Stimulated activated CD4-positive, alpha-beta T cell treated with anti-CD3 and anti-CD28 coated beads, Interleukin-1b, Interleukin-23, amount 100 ng/mL, for 4 hours (primary cell): ENCODE data around the gene NRXN3.

Experiments used
- DNase-seq, 2 donors: peaks; one replicate each; pipeline ENCODE4 v3.0.0-alpha.2; 2020; ENCODE audit warnings: low read depth in 2 of 2

NRXN3 gene

DNA sequence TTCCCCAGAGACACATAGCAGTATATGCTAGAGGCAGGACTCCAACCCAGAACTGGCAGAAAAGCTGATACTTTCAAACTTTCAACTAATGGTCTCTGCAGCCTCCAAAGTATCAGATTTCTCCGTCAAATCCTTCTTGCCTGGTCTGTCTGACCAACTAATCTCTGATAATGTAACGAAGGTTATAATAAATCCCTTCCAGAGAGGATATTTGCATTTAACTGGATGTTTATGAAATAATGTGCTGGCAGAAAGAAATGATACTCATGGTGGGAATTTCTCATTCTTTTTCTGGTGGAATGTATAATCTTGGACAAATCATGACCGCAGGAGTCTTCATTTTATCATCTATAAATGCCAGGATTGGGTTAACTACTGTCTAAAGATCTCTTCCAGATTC, 1180.8 kb downstream of the NRXN3 start:
- DNase-seq = no peak

DNA sequence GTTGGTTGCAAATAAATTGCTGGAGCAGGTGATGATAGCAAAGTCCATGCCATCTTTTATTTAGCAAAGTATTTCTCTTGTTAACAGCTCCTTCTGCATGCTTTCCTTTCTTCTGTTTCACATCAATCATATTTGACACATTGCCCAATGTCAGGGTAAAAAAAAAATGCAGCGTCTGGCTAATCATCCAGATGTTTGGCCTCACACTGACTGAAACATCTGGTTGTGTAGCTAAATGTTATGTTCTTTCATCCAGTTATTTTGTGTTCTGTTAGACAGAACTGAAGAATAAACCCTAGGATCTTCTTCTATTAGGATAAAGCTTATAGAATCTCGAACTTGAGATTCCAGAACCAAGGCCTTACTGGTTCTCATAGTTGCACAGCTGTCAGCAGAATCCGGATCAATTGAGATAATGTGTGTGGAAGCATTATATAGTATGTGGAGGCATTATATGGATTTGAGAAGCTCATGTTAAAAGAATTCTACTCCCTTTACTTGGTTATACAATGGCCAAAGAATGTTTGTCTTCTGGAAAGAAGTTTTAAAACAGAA, 1182.0 kb downstream of the NRXN3 start:
- no peak for DNase-seq

DNA sequence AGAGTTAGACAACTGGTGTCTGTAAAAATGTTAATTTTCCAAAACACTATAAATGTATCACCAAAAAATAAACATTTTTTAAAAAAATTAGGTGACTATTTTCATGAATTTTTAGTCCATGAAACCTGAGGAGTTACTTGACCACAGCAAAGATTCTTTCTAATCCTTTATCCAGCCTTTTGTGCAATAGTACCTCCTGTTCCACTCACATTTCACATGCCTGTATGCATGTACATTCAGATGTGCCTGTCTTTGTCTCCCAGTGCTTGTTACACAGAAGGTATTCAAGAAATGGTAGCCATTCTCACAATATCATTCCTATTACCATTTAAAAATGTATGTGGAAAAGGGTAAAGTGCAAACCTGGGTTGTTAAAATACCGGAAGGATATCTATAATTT, 1184.2 kb downstream of the NRXN3 start:
- no peak for DNase-seq

DNA sequence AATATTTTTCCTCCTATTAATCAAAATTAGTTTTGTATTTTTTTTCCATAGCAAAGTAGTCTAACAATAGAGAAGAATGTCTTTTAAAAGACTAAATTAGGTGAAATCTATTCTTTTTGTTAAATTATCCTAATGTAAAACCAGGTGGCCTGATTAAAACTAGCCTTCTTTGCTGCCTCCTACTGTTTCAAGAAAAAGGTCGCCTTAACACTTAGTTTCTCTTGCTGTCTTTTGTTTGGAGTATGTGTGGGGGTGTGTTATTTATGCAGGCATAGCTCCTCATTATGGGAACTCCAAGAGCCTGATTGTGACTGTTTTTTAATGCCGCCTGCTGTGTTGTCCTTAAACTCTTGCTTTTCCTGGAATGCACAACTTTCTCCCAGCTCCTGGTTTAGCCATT, 1185.9 kb downstream of the NRXN3 start:
- no peak for DNase-seq

DNA sequence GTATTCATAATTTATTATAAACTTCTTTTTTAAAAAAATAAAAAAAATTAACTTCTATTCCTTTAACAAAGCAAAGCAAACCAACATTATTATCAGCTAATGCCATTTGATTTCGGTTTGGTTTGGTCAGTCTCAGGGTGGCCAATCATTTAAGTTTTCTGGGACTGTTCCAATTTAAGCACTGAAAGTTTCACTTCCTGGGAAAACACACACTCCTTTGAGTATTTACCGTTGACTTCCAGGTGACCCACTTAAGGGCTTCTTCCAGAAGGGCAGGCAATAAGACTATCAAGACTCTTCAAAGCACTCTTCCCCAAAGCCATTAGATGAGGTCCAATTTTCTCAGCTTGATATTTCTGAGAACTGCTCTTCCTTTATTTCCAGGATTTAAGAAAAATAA, 1187.1 kb downstream of the NRXN3 start:
- DNase-seq = no peak

DNA sequence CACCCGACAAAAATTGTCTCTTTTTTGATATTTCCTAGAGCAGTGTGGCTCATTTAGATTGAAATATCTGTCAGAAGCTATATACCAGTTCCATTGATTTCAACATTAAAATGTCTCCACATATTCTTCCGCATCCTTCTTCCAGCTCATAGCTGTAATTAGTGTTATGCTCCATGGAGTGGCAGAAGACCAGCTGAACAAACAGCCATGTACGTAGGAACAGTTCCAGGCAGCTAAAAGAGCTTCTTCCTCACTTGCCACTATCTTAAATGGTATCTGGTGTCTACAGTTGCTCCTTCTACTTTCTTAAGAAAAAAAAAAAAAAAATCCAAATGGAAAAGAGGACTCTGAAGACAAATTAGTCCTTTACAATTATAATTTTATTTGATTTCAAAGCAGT, 1193.1 kb downstream of the NRXN3 start:
- DNase-seq = no peak

DNA sequence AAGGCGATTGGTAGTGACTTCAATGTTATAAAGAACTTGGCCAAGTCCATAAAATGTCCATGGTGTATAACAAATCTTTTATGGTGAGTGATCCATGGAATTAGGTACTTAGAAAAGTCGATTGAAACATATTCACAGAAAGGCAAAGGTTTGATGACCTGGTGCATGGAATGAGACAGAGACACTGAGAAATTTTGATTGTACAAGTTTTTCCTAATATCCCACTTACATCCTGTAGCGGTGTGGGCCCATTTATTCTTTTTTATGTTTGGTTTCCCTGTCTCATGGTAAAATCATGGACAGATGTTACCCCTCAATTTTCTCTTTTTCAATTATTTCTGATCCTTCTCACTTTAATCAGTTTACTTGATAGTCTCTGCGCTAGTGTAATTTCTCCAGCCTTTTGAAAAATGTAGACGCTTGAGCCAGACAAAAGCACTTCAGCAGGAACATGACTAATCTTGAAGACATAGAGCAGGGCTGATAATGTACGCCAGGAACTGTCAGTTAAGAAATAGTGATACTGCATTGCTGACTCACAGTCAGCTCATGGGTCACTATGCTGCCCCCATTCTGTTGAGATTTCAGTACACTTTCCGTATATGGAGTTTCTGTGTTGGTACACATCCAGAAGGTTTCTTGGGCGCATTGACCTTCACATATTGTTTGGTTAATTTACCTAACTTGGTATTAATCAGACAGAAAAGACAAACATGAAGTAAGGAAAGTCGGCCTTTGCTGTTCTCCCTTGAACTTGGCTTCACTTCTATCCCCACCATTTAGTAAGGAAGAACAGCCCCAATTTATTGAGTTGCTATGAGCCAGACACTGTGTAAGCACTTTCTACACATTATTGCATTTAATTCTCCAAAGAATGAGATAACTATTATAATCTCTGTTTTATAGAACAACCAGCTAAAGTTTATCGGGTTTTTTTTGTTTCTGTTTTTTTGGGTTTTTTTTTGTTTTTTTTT, 1199.5 kb downstream of the NRXN3 start:
- no peak for DNase-seq

DNA sequence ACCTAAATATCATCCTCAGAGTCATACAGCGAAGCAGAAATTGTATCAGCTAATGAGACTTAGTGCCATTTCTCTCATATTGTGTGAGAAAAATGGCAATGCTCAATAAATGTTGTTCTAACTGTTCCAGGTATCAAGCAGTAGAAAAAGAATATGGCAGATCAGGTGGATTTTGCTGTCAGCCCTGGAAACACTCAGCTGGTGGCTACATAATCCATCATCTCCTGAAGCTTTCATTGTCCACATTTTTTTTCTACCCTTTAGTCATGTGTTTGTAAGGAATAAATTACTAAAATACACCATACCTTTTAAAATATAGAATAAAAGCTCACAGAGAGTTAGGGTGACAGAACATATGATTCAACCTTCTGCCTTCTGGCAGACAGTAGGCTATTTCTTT, 1200.8 kb downstream of the NRXN3 start:
- DNase-seq = no peak

DNA sequence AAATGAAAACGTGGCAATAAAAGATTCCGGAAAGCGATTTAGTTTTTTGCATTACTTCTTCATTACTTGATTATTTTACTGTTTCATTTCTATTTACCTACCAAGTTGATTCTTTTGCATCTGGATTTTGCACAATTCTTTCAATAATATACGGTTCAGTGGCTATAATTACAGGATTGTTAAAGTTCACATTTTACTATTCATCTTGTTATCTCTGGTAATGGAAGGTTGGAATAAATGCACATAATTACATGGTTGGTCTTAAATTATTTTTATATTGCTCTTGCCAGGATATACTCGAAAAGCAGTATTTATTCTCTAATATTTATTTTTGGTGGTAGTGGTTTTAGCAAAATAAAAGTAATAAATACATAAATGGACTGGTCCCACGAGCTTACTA, 1203.3 kb downstream of the NRXN3 start:
- DNase-seq = no peak

DNA sequence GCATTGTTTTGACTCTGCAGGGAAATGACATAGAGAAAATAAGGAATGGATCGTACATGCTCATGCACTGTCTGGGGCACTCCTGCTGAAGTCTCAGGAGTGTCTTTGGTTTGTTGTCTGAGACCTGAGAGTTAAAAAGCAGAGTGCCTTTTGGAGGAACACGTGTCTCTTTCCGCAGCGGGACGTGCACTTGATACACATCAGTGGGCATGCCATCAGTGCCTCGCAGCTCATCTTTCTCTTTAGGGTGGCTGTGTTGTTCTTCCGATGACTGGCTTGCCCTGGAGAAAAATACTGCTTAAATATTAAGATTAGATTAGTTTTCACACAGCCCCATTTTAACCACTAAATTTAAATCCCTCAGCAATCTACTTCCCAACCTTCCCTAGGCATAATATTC, 1205.2 kb downstream of the NRXN3 start:
- no peak for DNase-seq

DNA sequence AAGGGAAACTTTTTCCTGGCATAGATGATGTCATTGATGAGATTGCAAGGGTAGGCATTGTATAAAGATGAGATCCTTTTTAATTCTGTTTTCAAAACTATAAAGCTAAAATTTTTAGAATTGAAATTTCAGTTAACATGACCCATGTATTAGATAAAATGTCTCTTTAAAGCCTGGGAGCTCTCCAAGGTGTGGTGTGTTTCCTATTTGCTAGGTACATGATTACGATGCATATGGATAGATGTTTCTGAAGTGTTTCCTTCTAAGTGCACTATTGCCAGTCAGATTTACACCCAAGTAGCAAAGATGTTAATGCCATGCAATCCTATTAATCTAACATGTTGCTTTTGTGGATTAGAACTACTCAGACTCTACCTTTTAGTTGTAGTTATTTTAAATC, 1206.4 kb downstream of the NRXN3 start:
- no peak for DNase-seq

DNA sequence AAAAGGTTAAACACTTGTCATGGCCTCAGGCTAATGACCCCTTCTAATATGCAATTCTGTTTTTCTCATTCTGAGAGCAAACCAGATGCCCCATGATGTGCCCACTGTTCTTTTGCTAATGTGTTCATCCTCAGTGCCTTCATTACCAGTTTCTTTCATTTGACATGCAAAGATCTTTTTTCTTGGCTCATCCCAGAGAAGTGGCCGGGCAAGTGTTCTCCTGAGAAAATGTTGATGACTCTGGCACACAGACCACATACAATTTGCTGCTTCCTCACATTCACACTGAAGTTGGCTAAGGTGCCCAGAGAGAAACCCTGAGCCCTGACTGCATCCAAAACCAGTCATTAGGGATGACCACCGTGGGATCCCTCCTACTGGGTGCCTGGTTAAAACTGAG, 1207.8 kb downstream of the NRXN3 start:
- no peak for DNase-seq

DNA sequence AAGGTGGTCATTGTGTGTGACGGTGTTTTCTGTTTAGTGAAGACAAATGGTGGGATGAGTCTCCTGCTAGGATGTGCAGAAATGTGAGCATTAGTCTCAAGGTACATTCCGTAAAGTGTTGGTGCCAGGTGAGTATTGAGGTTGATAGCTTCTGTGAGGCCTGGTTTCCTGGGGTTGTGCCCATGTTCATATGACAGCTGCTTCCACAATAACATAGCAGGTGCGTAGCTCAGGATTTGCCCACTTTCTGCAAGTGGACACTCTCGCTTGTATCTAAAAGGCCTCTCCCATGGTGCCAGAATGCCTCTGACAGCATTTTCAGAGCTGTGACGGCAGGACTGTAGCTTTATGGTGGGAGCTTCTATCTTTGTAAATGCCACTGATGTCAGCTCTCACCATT, 1209.1 kb downstream of the NRXN3 start:
- no peak for DNase-seq

DNA sequence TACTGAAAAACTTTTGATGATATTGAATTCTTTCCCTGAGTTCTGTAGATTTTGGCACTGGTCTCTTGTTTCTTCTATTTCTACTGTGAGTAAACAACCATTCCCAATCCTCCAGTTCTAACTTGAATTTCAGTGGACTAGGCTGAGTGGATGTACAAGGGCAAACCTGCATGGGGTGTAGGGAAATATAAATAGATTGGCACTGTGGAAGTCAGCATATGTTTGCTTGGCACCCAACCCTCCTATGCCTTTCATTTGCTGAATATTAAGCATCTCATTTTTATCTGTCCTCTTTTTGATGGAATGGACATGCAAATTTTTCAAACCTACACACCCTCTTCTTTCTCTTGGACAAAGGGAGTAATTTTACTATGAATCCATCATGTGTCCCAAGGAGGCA, 1212.9 kb downstream of the NRXN3 start:
- DNase-seq = no peak

DNA sequence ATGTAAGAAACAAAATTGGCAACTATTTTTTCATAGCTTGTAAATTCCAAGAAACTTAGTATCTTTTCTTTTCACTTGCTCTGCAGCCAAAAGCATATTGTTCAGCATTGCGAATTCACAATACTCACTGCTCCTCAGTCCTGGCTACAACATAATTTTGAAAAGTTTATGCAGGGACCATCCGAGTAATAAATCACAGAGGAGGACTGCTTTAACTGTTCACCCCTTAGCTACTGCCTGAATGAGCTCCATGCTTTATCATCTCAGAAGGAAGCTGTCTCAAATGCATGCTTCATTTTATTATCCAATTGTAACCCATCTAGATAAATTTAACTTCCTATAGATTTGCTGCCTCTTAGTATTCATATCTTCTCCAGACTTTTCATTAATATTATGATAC, 1213.3 kb downstream of the NRXN3 start:
- no peak for DNase-seq

DNA sequence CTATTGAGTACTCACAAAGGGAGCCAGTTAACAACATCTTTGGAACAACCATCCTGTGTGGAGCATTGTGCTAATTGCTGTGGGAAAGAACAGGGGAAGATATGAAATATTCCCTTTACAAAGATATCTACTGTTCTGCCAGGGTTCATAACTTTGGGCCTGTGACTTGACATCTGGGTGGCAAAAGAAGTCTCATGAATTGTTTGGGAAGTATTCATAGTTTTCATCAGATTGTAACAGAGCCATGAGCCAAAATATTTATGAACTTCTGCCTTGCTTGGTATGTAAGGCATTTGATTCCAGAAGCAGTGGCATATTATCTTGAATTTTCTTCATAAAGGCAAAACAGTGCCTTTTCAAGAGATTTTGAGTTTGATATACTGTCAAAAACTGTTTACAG, 1224.9 kb downstream of the NRXN3 start:
- no peak for DNase-seq

DNA sequence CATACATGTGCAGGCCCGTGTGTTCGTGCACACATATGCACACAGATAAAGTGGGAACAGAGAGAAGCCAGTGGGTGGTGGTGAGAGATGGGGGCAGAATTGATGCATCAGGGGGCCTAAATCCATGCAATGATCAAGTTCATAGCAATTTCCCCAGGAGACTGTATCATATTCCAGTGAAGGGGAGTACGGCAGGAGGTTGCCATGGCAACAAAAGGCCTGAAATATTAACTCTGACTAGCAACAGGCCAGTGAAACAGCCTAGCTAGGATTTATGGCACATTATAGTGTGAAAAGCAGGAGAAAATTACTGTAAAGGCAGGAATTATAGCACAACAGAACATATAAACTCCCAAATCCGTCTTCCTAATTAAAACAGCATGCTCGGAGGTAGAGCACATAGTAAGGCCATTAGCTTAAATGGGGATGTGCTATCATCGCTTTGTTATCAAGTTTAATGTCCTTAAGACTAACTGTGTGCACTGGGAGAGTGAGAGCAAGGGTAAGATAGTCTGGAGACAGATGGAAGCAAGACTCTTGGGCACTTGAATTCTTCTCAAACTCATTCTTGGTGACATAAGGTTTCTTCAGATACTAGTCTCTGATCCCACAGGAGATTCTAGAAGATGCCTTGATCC, 1234.8 kb downstream of the NRXN3 start:
- DNase-seq = no peak

DNA sequence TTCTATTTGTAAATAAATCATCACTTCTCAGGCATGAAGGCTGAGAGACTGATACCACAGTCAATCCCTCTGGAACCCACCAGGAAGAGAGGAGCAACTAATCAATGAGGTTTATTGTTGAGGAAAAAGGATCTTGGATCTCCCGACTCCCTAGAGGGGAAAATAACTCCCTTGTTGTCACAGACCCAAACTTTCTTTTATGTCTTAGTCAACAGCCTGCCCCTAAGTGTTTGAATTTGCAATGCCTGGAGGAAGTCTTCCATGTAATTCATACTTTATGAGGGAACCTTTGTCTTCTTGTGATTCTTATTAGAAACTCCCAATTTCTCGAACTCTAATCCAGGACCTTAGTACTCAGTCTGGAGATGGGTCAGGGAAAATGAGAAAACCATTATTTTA, 1235.3 kb downstream of the NRXN3 start:
- DNase-seq = no peak

DNA sequence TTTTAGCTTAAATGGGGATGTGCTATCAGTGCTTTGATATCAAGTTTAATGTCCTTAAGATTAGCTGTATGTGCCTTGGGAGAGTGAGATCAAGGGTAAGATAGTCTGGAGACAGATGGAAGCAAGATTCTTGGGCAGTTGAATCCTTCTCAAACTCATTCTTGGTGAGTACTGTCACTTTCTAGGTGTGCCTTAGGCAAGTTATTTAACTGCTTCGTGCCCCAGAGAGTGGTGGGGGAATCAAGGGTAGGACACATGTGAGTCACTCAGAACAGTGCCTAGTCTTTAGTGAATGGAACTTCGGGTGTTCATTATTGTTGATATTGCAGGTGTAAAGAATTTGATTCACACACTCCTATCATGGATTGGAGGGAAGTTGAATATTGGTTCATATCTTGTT, 1237.4 kb downstream of the NRXN3 start:
- no peak for DNase-seq

DNA sequence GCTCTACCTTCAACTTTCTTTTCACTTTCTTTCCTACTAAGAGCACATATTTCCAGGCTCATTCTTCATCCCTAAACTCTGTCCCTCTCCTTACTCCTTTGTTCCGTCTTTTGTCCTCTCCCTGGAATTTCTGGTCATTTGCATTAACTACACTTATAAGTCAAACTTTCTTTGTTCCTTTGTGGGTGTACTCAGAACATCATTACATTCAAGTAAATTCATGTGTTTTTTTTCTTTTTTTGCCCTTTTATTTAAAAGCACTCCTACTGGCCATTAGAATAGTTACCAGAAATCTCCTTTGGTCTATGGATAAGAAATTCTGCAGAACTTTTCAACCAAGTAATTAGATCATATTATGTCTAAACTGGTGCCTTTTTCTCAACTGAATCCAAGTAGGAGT, 1238.5 kb downstream of the NRXN3 start:
- DNase-seq = no peak

DNA sequence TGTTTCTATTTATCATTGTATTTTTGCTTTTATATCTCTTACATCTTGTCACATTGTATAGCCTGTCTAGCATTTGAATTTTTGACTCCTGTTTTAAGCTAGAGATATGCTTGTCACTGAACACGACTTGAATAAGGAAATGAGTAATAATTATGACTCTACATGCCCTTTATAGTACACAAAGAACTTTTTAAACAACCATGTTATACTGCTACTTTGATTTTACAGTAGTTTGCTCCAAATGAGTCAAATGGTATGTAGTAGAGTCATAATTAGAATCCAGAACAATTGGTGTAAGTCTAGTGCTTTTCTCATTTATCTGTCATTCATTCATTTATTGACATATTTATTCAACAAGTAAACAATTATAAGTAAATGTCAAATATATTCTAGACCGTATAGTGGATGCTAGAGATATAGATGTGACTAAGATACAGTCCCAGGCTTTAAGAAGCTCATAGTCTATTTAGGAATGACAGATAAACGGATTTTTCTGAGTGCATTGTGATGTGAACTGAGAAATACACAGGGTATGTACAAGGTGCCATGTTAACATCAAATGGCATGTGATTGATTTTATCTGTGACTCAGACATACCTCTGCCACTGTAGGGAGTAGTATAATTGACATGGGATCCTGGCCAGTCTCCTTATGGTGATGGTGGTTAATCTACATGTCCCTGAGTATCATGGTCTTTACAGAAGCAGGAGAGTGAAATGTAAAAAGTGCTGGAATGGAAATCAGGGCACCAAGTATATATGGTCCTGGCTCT, 1241.4 kb downstream of the NRXN3 start:
- no peak for DNase-seq

DNA sequence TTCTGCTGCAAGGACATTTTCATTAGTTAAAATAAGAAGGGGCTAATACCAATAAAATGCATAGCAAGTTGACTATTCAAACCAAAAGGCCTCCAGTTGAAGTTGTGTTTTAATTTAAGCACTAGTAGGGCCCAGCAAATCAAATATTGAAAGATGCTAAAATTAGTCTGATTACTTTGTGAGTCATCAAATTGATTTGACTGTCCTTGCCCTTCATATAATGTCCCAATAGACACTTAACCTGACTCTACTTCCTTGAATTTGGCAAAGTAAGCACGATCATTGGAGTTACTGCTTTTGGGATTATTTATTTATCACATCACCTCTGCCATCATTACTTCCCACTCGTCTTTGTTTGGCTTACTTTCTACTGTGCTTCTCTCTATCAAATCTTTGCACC, 1242.6 kb downstream of the NRXN3 start:
- DNase-seq = no peak
